DMS153 treated with DMSO at 0.1 percent for 48 hours (cell line): ENCODE measurements around the gene CUX1.
"Not testable (repeated sequence)": the region's sequence is repeated elsewhere in the genome, so short reads cannot be mapped to it uniquely, and the experiment has no call there.

Experiments
- DNase-seq: peaks from one replicate; lab custom pipeline; 2025; ENCODE audit not compliant: unreplicated experiment; lab: John Stamatoyannopoulos, UW

Gene CUX1

GRCh38 chr7:101976411-101976810 is 159.0 kb downstream of the CUX1 start:
- DNase-seq = no peak

- no peak for DNase-seq
Observed at GRCh38 chr7:101977249-101977648, 159.8 kb downstream of the CUX1 start.

GRCh38 chr7:101978683-101979082 is 161.3 kb downstream of the CUX1 start:
- DNase-seq = no peak

- no peak for DNase-seq
Observed at GRCh38 chr7:101983147-101983811, 165.9 kb downstream of the CUX1 start.

- DNase-seq = no peak
Observed at GRCh38 chr7:101984133-101984879, 166.9 kb downstream of the CUX1 start.

GRCh38 chr7:101985057-101985902 is 167.9 kb downstream of the CUX1 start:
- DNase-seq = no peak

- no peak for DNase-seq
Observed at GRCh38 chr7:101985903-101986734, 168.7 kb downstream of the CUX1 start.

- DNase-seq = no peak
Observed at GRCh38 chr7:101987494-101987893, 170.1 kb downstream of the CUX1 start.

GRCh38 chr7:101988060-101988459 is 170.6 kb downstream of the CUX1 start:
- DNase-seq = not testable (repeated sequence)

GRCh38 chr7:101988513-101988912 is 171.1 kb downstream of the CUX1 start:
- no peak for DNase-seq

- no peak for DNase-seq
Observed at GRCh38 chr7:101989101-101989500, 171.7 kb downstream of the CUX1 start.

GRCh38 chr7:101990811-101991418 is 173.5 kb downstream of the CUX1 start:
- DNase-seq = no peak

- no peak for DNase-seq
Observed at GRCh38 chr7:101991860-101992259, 174.4 kb downstream of the CUX1 start.

- peak; percentile 8 for DNase-seq
Observed at GRCh38 chr7:101993311-101993710, 175.9 kb downstream of the CUX1 start.

- DNase-seq = no peak
Observed at GRCh38 chr7:101995121-101995520, 177.7 kb downstream of the CUX1 start.

- no peak for DNase-seq
Observed at GRCh38 chr7:101996131-101996691, 178.8 kb downstream of the CUX1 start.

GRCh38 chr7:101996876-101997275 is 179.4 kb downstream of the CUX1 start:
- DNase-seq = no peak

GRCh38 chr7:101998029-101998905 is 180.8 kb downstream of the CUX1 start:
- DNase-seq = no peak

- no peak for DNase-seq
Observed at GRCh38 chr7:101998906-101999240, 181.4 kb downstream of the CUX1 start.
